Measurements from ENCODE around the gene DUSP2. TPM values are rescaled to one million over a fixed set of nuclear protein-coding genes. Genes with fewer than 3 reads are reported as not detected.

The DUSP2 gene
- total RNA-seq, 1 experiment from 2014 or later = 4.9 TPM

GRCh38 chr2:96159084-96159830 is 14.0 kb upstream of the DUSP2 start:
- Histone ChIP-seq H3K27ac (ENCODE audit: low read length) (no peak overlapping the region), H3K9me3 (ENCODE audit: control insufficient read depth, insufficient read depth, low read depth, low read length) (no peaks in the 10 kb centered on the region), H3K4me3 (ENCODE audit: low read depth in 2 of 2, low read length in 2 of 2) (no peak overlapping the region), H3K4me1 (ENCODE audit: control insufficient read depth, insufficient read depth, low read length) (no peaks in the 10 kb centered on the region), H3K27me3 (ENCODE audit: control insufficient read depth, insufficient read depth, low read length) (no peaks in the 10 kb centered on the region), H3K36me3 (ENCODE audit: control insufficient read depth, insufficient read depth, low read length) (no peaks in the 10 kb centered on the region)
- BruUV-seq (replicated peaks) = no TSS peak
- ChIA-PET POLR2A (no interaction called here), CTCF (no interaction called here)
- DNase-seq (ENCODE audit: low read depth, low spot score) (no peak), ATAC-seq (no peak)
- in situ Hi-C loops (cut with HindIII; ENCODE audit: low pct_unique_long_range_greater_than_20kb, low sequenced_read_pairs) (loop anchor here (25.0 kb wide), 1 partner anchor 103 kb away; the partner anchor contains the start of genes CIAO1 and TMEM127), intact Hi-C loops (cut with micrococcal nuclease; ENCODE audit: unreplicated experiment) (no loop called here)
- TF ChIP-seq CTCF (IDR thresholded peaks at IDR 0.05) (no peak), REST (IDR thresholded peaks at IDR 0.05; ENCODE audit: insufficient read depth in 1 of 2, low read depth in 2 of 2, low read length in 1 of 2) (no peak)

GRCh38 chr2:96158554-96158940 is 13.3 kb upstream of the DUSP2 start:
- Histone ChIP-seq H3K4me1 (ENCODE audit: control insufficient read depth, insufficient read depth, low read length) (no peaks in the 10 kb centered on the region), H3K27me3 (ENCODE audit: control insufficient read depth, insufficient read depth, low read length) (no peaks in the 10 kb centered on the region), H3K27ac (ENCODE audit: low read length) (no peak overlapping the region), H3K9me3 (ENCODE audit: control insufficient read depth, insufficient read depth, low read depth, low read length) (no peaks in the 10 kb centered on the region), H3K4me3 (ENCODE audit: low read depth in 2 of 2, low read length in 2 of 2) (no peak overlapping the region), H3K36me3 (ENCODE audit: control insufficient read depth, insufficient read depth, low read length) (no peaks in the 10 kb centered on the region)
- ATAC-seq = no peak
- CTCF ChIA-PET = no interaction called here
- in situ Hi-C loops (cut with HindIII; ENCODE audit: low pct_unique_long_range_greater_than_20kb, low sequenced_read_pairs) = loop anchor here (25.0 kb wide), 1 partner anchor 104 kb away; the partner anchor contains the start of genes CIAO1 and TMEM127
- intact Hi-C loops (cut with micrococcal nuclease; ENCODE audit: unreplicated experiment) = no loop called here
- TF ChIP-seq POLR2AphosphoS5 (IDR thresholded peaks at IDR 0.05; ENCODE audit: low read depth, low read length) (no peak), CTCF (IDR thresholded peaks at IDR 0.05) (no peak), REST (IDR thresholded peaks at IDR 0.05; ENCODE audit: insufficient read depth in 1 of 2, low read depth in 2 of 2, low read length in 1 of 2) (no peak), SIN3A (IDR thresholded peaks at IDR 0.05; ENCODE audit: borderline replicate concordance, insufficient read depth, low read depth, low read length) (no peak), TCF7L2 (IDR thresholded peaks at IDR 0.05; ENCODE audit: low read depth, low read length) (no peak)
- no TSS peak for BruUV-seq (replicated peaks)
- POLR2A ChIA-PET = no interaction called here
- DNase-seq (ENCODE audit: low read depth, low spot score) = no peak

Data from Panc1 (cell line).